ENCODE measurements around the gene SPTBN1. TPM values are rescaled to one million over a fixed set of nuclear protein-coding genes. Genes with fewer than 3 reads are reported as not detected.

The SPTBN1 gene
- total and polyA plus RNA-seq, 2 of the 13 experiments (the other 11 are each of a cell fraction or from before 2014, with no cell fraction given) = 123 to 299 TPM

DNA sequence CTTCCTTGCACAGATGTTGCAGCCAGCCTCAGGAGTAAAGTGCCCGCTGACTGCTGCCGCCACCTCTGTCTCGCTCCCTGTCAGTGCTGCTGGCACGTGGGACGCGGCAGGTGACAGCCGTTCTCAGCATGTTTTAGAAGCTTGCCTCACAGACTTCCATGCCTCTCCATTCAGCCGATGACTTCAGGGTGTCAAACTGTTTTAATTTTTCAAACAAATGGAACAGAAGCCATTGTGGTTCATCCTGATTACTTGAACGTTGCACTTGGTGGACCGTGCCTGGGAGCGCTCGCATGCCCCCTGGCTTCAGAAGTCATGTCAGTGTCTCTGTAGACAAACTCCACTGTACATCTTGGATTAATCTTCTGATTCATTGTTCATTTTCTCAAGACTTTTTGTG, 204.6 kb downstream of the SPTBN1 start:
- TF ChIP-seq, protein P1, sequence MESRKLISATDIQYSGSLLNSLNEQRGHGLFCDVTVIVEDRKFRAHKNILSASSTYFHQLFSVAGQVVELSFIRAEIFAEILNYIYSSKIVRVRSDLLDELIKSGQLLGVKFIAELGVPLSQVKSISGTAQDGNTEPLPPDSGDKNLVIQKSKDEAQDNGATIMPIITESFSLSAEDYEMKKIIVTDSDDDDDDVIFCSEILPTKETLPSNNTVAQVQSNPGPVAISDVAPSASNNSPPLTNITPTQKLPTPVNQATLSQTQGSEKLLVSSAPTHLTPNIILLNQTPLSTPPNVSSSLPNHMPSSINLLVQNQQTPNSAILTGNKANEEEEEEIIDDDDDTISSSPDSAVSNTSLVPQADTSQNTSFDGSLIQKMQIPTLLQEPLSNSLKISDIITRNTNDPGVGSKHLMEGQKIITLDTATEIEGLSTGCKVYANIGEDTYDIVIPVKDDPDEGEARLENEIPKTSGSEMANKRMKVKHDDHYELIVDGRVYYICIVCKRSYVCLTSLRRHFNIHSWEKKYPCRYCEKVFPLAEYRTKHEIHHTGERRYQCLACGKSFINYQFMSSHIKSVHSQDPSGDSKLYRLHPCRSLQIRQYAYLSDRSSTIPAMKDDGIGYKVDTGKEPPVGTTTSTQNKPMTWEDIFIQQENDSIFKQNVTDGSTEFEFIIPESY (CRISPR knock-in tag; IDR thresholded peaks at IDR 0.05) = peak; percentile 41; the same call in 1 of the 2 replicates
- TF ChIP-seq ZKSCAN1 (IDR thresholded peaks at IDR 0.05; ENCODE audit: low read length) (no peak), RBM22 (optimal IDR thresholded peaks at IDR 0.05; ENCODE audit: low read length) (peak; percentile 98), MAF1 (CRISPR knock-in tag; IDR thresholded peaks at IDR 0.05; ENCODE audit: borderline replicate concordance) (no peak), SOX13 (IDR thresholded peaks at IDR 0.05) (no peak), SOX13 (CRISPR knock-in tag; conservative IDR thresholded peaks at IDR 0.05 in 1 of 2, IDR thresholded peaks at IDR 0.05 in 1 of 2) (no peak), ISX (CRISPR knock-in tag; conservative IDR thresholded peaks at IDR 0.05) (no peak), ZNF703 (CRISPR knock-in tag; IDR thresholded peaks at IDR 0.05; ENCODE audit: borderline replicate concordance) (no peak), NR1H2 (CRISPR knock-in tag; IDR thresholded peaks at IDR 0.05; ENCODE audit: borderline replicate concordance, low read depth) (no peak), ZNF792 (CRISPR knock-in tag; IDR thresholded peaks at IDR 0.05) (no peak), KDM5A (IDR thresholded peaks at IDR 0.05; ENCODE audit: borderline replicate concordance, low read length) (no peak), AGO2 (optimal IDR thresholded peaks at IDR 0.05; ENCODE audit: low read depth, low read length) (peak; percentile 63), ZKSCAN8 (CRISPR knock-in tag; IDR thresholded peaks at IDR 0.05; ENCODE audit: borderline replicate concordance) (no peak), ZBTB38 (CRISPR knock-in tag; IDR thresholded peaks at IDR 0.05) (peak; percentile 28; the same call in 1 of the 2 replicates)
- TF ChIP-seq, protein P2, sequence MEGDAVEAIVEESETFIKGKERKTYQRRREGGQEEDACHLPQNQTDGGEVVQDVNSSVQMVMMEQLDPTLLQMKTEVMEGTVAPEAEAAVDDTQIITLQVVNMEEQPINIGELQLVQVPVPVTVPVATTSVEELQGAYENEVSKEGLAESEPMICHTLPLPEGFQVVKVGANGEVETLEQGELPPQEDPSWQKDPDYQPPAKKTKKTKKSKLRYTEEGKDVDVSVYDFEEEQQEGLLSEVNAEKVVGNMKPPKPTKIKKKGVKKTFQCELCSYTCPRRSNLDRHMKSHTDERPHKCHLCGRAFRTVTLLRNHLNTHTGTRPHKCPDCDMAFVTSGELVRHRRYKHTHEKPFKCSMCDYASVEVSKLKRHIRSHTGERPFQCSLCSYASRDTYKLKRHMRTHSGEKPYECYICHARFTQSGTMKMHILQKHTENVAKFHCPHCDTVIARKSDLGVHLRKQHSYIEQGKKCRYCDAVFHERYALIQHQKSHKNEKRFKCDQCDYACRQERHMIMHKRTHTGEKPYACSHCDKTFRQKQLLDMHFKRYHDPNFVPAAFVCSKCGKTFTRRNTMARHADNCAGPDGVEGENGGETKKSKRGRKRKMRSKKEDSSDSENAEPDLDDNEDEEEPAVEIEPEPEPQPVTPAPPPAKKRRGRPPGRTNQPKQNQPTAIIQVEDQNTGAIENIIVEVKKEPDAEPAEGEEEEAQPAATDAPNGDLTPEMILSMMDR (CRISPR knock-in tag; IDR thresholded peaks at IDR 0.05) = 0 out of 2 replicates have a peak, but pooled peaks have one; percentile 10
- TF ChIP-seq, protein P3, sequence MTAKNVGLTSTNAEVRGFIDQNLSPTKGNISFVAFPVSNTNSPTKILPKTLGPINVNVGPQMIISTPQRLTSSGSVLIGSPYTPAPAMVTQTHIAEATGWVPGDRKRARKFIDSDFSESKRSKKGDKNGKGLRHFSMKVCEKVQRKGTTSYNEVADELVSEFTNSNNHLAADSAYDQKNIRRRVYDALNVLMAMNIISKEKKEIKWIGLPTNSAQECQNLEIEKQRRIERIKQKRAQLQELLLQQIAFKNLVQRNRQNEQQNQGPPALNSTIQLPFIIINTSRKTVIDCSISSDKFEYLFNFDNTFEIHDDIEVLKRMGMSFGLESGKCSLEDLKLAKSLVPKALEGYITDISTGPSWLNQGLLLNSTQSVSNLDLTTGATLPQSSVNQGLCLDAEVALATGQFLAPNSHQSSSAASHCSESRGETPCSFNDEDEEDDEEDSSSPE (CRISPR knock-in tag; IDR thresholded peaks at IDR 0.05) = no peak
- TF ChIP-seq, protein P4, sequence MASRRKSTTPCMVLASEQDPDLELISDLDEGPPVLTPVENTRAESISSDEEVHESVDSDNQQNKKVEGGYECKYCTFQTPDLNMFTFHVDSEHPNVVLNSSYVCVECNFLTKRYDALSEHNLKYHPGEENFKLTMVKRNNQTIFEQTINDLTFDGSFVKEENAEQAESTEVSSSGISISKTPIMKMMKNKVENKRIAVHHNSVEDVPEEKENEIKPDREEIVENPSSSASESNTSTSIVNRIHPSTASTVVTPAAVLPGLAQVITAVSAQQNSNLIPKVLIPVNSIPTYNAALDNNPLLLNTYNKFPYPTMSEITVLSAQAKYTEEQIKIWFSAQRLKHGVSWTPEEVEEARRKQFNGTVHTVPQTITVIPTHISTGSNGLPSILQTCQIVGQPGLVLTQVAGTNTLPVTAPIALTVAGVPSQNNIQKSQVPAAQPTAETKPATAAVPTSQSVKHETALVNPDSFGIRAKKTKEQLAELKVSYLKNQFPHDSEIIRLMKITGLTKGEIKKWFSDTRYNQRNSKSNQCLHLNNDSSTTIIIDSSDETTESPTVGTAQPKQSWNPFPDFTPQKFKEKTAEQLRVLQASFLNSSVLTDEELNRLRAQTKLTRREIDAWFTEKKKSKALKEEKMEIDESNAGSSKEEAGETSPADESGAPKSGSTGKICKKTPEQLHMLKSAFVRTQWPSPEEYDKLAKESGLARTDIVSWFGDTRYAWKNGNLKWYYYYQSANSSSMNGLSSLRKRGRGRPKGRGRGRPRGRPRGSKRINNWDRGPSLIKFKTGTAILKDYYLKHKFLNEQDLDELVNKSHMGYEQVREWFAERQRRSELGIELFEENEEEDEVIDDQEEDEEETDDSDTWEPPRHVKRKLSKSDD (CRISPR knock-in tag; IDR thresholded peaks at IDR 0.05; ENCODE audit: low read depth) = no peak
- H3K36me3 ChIP-seq (replicated peaks in 1 of 2; ENCODE audit: control insufficient read depth in 1 of 2, insufficient read depth in 2 of 2, low read length in 2 of 2) = peaks cover 46 to 98% of the 10 kb centered on the region in 2 experiments
- ChIA-PET POLR2A (no interaction called here), CTCF (ENCODE audit: low intra/inter-chr PET ratio, low total read pairs) (no interaction called here)
- FAIRE-seq (no peak), DNase-seq (ENCODE audit: low spot score) (no peak), ATAC-seq (no peak)
- peaks cover 7% of the 10 kb centered on the region; the same call in 1 of the 2 replicates for H4K20me1 ChIP-seq (ENCODE audit: insufficient read depth, low read length)
- H3K79me2 ChIP-seq (ENCODE audit: insufficient read depth, low read length) = no peaks in the 10 kb centered on the region
- no peak overlapping the region for H3K4me3 ChIP-seq (replicated peaks in 1 of 3; ENCODE audit: insufficient read depth in 1 of 3, low read depth in 2 of 3, low read length in 3 of 3)
- intact Hi-C loops (cut with micrococcal nuclease; ENCODE audit: unreplicated experiment) (no loop called here), in situ Hi-C loops (cut with HindIII; ENCODE audit: extremely low pct_ligation_motif_present, low pct_unique_long_range_greater_than_20kb) (loop anchor here (5.0 kb wide), 1 partner anchor 47 kb away; no protein-coding TSS in a partner anchor)
- no peaks in the 10 kb centered on the region for H3K27me3 ChIP-seq (ENCODE audit: control insufficient read depth in 1 of 2, insufficient read depth in 2 of 2, low read length in 2 of 2)
- H2AFZ ChIP-seq (ENCODE audit: low read length) = no peak overlapping the region
- 97% methylated on average over 12 of the region's 12 CpGs for WGBS (ENCODE audit: low lambda C conversion rate)
- no peak overlapping the region for H3K27ac ChIP-seq (ENCODE audit: extremely low read length, insufficient read depth, low read length)
- no peaks in the 10 kb centered on the region for H3K9me3 ChIP-seq (ENCODE audit: low read length)
- H3K4me2 ChIP-seq (ENCODE audit: low read depth, low read length) = no peak overlapping the region
- H3K9ac ChIP-seq (ENCODE audit: insufficient read depth, low read depth, low read length) = no peak overlapping the region
- no TSS peak for BruUV-seq (replicated peaks)
- H3K4me1 ChIP-seq (ENCODE audit: insufficient read depth, low read length) = peaks cover 43% of the 10 kb centered on the region
